HepG2 (cell line): ENCODE measurements around the gene CPED1. TPM values are rescaled to one million over a fixed set of nuclear protein-coding genes. Genes with fewer than 3 reads are reported as not detected.

ENCODE experiments used
- AHR ChIP-seq: IDR thresholded peaks from 2 replicates; pipeline ENCODE4 v1.6.1; 2018; ENCODE audit warnings: missing genetic modification reagents, missing compliant biosample characterization
- ATF7 ChIP-seq, 2 experiments: fragments of 450-650 bp in 1 of 2; sonication (generic) in 1 of 2; formaldehyde crosslinking in 1 of 2; IDR thresholded peaks; 2 replicates each; pipeline versions ENCODE4 v1.4.0 to v1.6.1; 2016 to 2020; ENCODE audit warnings: antibody characterized with exemption in 1 of 2, mild to moderate bottlenecking in 1 of 2, missing genetic modification reagents in 1 of 2
- ATRX ChIP-seq: sonication (generic); formaldehyde crosslinking; IDR thresholded peaks from 2 replicates; pipeline ENCODE4 v1.4.0; 2020; ENCODE audit warnings: missing genetic modification reagents, borderline replicate concordance
- CEBPB ChIP-seq: IDR thresholded peaks from 2 replicates; pipeline ENCODE4 v1.6.1; 2011; ENCODE audit warnings: low read depth, low read length, improper control_type of control experiment, borderline replicate concordance
- DPF2 ChIP-seq: sonication (generic); formaldehyde crosslinking; IDR thresholded peaks from 2 replicates; pipeline ENCODE4 v1.4.0; 2020; ENCODE audit warnings: mild to moderate bottlenecking, low read depth, missing genetic modification reagents, borderline replicate concordance
- EED ChIP-seq: sonication (generic); formaldehyde crosslinking; IDR thresholded peaks from 2 replicates; pipeline ENCODE4 v1.5.0; 2020; ENCODE audit warnings: mild to moderate bottlenecking, missing genetic modification reagents
- IRF2 ChIP-seq: IDR thresholded peaks from 2 replicates; pipeline ENCODE4 v1.6.1; 2018; ENCODE audit warnings: missing genetic modification reagents, missing compliant biosample characterization
- KLF6 ChIP-seq: IDR thresholded peaks from 2 replicates; pipeline ENCODE4 v1.8.0; 2016; ENCODE audit warnings: missing biosample characterization, missing genetic modification reagents
- NCOA2 ChIP-seq: sonication (generic); formaldehyde crosslinking; IDR thresholded peaks from 2 replicates; pipeline ENCODE4 v1.8.0; 2022; ENCODE audit warnings: inconsistent platforms
- NFIB ChIP-seq: sonication (generic); formaldehyde crosslinking; IDR thresholded peaks from 2 replicates; pipeline ENCODE4 v1.9.0; 2021; ENCODE audit warnings: missing genetic modification reagents, mild to moderate bottlenecking, borderline replicate concordance
- NFIC ChIP-seq: IDR thresholded peaks from 2 replicates; pipeline ENCODE4 v1.6.1; 2012; ENCODE audit warnings: mild to moderate bottlenecking, low read length, inconsistent platforms
- NFKB2 ChIP-seq: sonication (generic); formaldehyde crosslinking; IDR thresholded peaks from 2 replicates; pipeline ENCODE4 v1.4.0; 2020; ENCODE audit warnings: missing genetic modification reagents, borderline replicate concordance
- PTBP1 ChIP-seq: fragments of 200-400 bp; formaldehyde crosslinking; IDR thresholded peaks from 2 replicates; pipeline ENCODE4 v1.6.1; 2018; ENCODE audit warnings: low read length, low read depth; ENCODE audit not compliant: poor library complexity, severe bottlenecking
- SOX5 ChIP-seq: IDR thresholded peaks from 2 replicates; pipeline ENCODE4 v1.6.1; 2016; ENCODE audit warnings: borderline replicate concordance
- SP2 ChIP-seq: sonication (generic); formaldehyde crosslinking; IDR thresholded peaks from 2 replicates; pipeline ENCODE4 v1.5.1; 2020; ENCODE audit warnings: mild to moderate bottlenecking, missing genetic modification reagents
- TP53 ChIP-seq: sonication (generic); formaldehyde crosslinking; conservative IDR thresholded peaks from 2 replicates; pipeline ENCODE4 v1.4.0; 2020; ENCODE audit warnings: missing genetic modification reagents
- ZFP36 ChIP-seq: fragments of 150-350 bp; IDR thresholded peaks from 2 replicates; pipeline ENCODE4 v1.6.1; 2018; ENCODE audit warnings: borderline replicate concordance, low read length, low read depth; ENCODE audit not compliant: partially characterized antibody
- ZNF350 ChIP-seq: sonication (generic); formaldehyde crosslinking; IDR thresholded peaks from 2 replicates; pipeline ENCODE4 v1.4.0; 2020; ENCODE audit warnings: mild to moderate bottlenecking, low read depth, missing genetic modification reagents, borderline replicate concordance
- ZNF614 ChIP-seq: IDR thresholded peaks from 2 replicates; pipeline ENCODE4 v1.6.1; 2018; ENCODE audit warnings: missing biosample characterization, missing genetic modification reagents, inconsistent platforms, borderline replicate concordance
- ZNF749 ChIP-seq: sonication (generic); formaldehyde crosslinking; IDR thresholded peaks from 2 replicates; pipeline ENCODE4 v1.8.0; 2022; ENCODE audit warnings: mild to moderate bottlenecking, missing genetic modification reagents, moderate library complexity, borderline replicate concordance
- ZNF816 ChIP-seq: sonication (generic); formaldehyde crosslinking; IDR thresholded peaks from 2 replicates; pipeline ENCODE4 v1.8.0; 2022; ENCODE audit warnings: missing genetic modification reagents, mild to moderate bottlenecking, borderline replicate concordance
- polyA plus RNA-seq, 8 experiments: library from polyadenylated mRNA; depleted of rRNA in 3 of 8; stranded (reverse) in 7 of 8; unstranded in 1 of 8; fragments of >200 nt; fragmentation: Illumina TruSeq in 4 of 8; extraction: Trizol in 4 of 8; gene quantifications; 2 replicates each; pipeline versions ENCODE4 v1.2.1 to v1.2.3, GENCODE V29; 2011 to 2016; ENCODE audit warnings: low read depth in 4 of 8, missing spikeins in 1 of 8, mixed read lengths in 1 of 8; ENCODE audit not compliant: insufficient read depth in 1 of 8
- total RNA-seq, 5 experiments: library from RNA; depleted of rRNA; stranded (reverse); fragments of >200 nt; fragmentation: Illumina TruSeq; extraction: Trizol; gene quantifications; 2 replicates each; pipeline ENCODE4 v1.2.3, GENCODE V29; 2016; ENCODE audit warnings: low read depth in 1 of 5
- TF ChIP-seq, protein P1 (sequence below): sonication (generic); formaldehyde crosslinking; IDR thresholded peaks from 2 replicates; pipeline ENCODE4 v1.4.0; 2020; ENCODE audit warnings: missing genetic modification reagents
- TF ChIP-seq, protein P2 (sequence below): sonication (generic); formaldehyde crosslinking; IDR thresholded peaks from 2 replicates; pipeline ENCODE4 v1.8.1; 2023; ENCODE audit warnings: mild to moderate bottlenecking, missing genetic modification reagents
- TF ChIP-seq, protein P3 (sequence below): sonication (generic); formaldehyde crosslinking; IDR thresholded peaks from 2 replicates; pipeline ENCODE4 v1.5.0; 2020; ENCODE audit warnings: missing genetic modification reagents

CPED1 gene
- total and polyA plus RNA-seq, 2 of the 13 experiments (the other 11 are each of a cell fraction or from before 2014, with no cell fraction given): 11.5 to 27.0 TPM

DNA sequence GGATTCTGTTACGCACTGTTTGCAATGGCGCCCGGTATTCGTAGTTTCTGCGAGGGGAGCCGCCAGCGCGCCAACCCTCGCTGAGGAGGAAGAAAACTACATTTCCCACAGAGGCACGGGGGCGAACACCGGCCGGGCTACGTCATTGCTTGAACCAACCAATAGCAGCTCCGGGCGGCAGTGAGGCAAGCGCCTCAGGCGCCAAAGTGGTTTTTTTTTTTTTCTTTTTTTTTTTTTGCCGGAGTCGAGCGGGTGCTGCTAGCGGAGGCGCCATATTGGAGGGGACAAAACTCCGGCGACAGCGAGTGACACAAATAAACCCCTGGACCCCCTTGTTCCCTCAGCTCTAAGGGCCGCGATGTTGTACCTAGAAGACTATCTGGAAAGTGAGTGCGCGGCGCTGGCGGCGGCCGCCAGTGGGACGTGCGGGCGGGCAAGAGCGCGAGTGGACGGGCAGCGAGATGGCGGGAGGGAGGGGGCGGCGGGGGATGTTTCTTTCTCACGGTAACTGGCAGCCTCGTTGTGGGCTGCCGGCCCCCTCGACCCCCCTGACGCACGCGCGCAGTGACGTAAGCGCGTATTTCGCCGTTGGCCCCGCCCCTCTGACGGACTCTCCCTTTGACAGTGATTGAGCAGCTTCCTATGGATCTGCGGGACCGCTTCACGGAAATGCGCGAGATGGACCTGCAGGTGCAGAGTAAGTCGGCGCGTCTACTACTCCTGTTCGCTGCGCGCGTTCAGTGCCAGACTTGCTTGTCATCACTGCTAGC lies 37.8 kb upstream of the CPED1 start, which contains the start of gene ING3 (continued):
- peak; percentile 40; the same call in 1 of the 2 replicates for TF ChIP-seq SOX5 (CRISPR knock-in tag)
- no peak for TF ChIP-seq NFIB (CRISPR knock-in tag)
- peak; percentile 11; the same call in 1 of the 2 replicates for TF ChIP-seq NFIC
- peak; percentile 75; the same call in 1 of the 2 replicates for TF ChIP-seq ZNF350 (CRISPR knock-in tag)
- TF ChIP-seq SP2: peak; percentile 17; the same call in 1 of the 2 replicates
- peak; percentile 25; the same call in 1 of the 2 replicates for TF ChIP-seq EED (CRISPR knock-in tag)
- no peak for TF ChIP-seq ZNF816
- peak; percentile 100 for TF ChIP-seq PTBP1
- 0 out of 2 replicates have a peak, but pooled peaks have one; percentile 18 for TF ChIP-seq AHR (CRISPR knock-in tag)
- peak; percentile 32; the same call in 1 of the 2 replicates for TF ChIP-seq IRF2
- TF ChIP-seq, protein P1, sequence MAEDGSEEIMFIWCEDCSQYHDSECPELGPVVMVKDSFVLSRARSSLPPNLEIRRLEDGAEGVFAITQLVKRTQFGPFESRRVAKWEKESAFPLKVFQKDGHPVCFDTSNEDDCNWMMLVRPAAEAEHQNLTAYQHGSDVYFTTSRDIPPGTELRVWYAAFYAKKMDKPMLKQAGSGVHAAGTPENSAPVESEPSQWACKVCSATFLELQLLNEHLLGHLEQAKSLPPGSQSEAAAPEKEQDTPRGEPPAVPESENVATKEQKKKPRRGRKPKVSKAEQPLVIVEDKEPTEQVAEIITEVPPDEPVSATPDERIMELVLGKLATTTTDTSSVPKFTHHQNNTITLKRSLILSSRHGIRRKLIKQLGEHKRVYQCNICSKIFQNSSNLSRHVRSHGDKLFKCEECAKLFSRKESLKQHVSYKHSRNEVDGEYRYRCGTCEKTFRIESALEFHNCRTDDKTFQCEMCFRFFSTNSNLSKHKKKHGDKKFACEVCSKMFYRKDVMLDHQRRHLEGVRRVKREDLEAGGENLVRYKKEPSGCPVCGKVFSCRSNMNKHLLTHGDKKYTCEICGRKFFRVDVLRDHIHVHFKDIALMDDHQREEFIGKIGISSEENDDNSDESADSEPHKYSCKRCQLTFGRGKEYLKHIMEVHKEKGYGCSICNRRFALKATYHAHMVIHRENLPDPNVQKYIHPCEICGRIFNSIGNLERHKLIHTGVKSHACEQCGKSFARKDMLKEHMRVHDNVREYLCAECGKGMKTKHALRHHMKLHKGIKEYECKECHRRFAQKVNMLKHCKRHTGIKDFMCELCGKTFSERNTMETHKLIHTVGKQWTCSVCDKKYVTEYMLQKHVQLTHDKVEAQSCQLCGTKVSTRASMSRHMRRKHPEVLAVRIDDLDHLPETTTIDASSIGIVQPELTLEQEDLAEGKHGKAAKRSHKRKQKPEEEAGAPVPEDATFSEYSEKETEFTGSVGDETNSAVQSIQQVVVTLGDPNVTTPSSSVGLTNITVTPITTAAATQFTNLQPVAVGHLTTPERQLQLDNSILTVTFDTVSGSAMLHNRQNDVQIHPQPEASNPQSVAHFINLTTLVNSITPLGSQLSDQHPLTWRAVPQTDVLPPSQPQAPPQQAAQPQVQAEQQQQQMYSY (CRISPR knock-in tag): no peak
- TF ChIP-seq KLF6 (CRISPR knock-in tag): no peak
- TF ChIP-seq CEBPB: peak; percentile 52; the same call in 1 of the 2 replicates
- TF ChIP-seq NCOA2 (CRISPR knock-in tag): no peak
- peak; percentile 28; the same call in 1 of the 2 replicates for TF ChIP-seq NFKB2 (CRISPR knock-in tag)
- TF ChIP-seq ATRX (CRISPR knock-in tag): no peak
- TF ChIP-seq ZNF749: no peak
- no peak for TF ChIP-seq DPF2 (CRISPR knock-in tag)
- TF ChIP-seq ZFP36: no peak
- no peak for TF ChIP-seq TP53 (CRISPR knock-in tag)
- TF ChIP-seq, protein P2, sequence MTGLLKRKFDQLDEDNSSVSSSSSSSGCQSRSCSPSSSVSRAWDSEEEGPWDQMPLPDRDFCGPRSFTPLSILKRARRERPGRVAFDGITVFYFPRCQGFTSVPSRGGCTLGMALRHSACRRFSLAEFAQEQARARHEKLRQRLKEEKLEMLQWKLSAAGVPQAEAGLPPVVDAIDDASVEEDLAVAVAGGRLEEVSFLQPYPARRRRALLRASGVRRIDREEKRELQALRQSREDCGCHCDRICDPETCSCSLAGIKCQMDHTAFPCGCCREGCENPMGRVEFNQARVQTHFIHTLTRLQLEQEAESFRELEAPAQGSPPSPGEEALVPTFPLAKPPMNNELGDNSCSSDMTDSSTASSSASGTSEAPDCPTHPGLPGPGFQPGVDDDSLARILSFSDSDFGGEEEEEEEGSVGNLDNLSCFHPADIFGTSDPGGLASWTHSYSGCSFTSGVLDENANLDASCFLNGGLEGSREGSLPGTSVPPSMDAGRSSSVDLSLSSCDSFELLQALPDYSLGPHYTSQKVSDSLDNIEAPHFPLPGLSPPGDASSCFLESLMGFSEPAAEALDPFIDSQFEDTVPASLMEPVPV (CRISPR knock-in tag): no peak
- TF ChIP-seq, protein P3, sequence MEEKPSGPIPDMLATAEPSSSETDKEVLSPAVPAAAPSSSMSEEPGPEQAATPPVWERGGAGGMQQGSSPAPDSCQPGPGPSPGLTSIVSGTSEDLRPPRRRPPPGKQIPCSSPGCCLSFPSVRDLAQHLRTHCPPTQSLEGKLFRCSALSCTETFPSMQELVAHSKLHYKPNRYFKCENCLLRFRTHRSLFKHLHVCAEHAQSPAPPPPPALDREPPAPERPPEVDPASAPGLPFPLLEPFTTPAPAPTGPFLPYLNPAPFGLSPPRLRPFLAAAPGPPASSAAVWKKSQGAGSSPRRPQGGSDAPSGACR (CRISPR knock-in tag): no peak
- peak; percentile 59; the same call in 1 of the 2 replicates for TF ChIP-seq ZNF614
- TF ChIP-seq ATF7 (IDR thresholded peaks at IDR 0.05): peak; percentile 67
- 0 out of 2 replicates have a peak, but pooled peaks have one; percentile 46 for TF ChIP-seq ATF7 (CRISPR knock-in tag; IDR thresholded peaks at IDR 0.05)
